Activated B cell treated with CpG ODN at 0.5 μM for 24 hours (primary cell): ENCODE measurements around the gene NPPC. TPM values are rescaled to one million over a fixed set of nuclear protein-coding genes. Genes with fewer than 3 reads are reported as not detected.

Source experiments
- ATAC-seq: fragments of 200-7000 bp; cut with Tn5 transposase; one replicate; pipeline ENCODE4 v1.10.0; 2021; ENCODE audit warnings: low read depth, mild to moderate bottlenecking, moderate library complexity
- CTCF ChIA-PET: fragments of 350-600 bp; sonication (Branson Sonifier 250); formaldehyde crosslinking; loops from one replicate; lab custom pipeline; 2021; ENCODE audit warnings: antibody characterized with exemption; lab: Charles Lee
- POLR2A ChIA-PET: fragments of 350-600 bp; sonication (Branson Sonifier 250); formaldehyde crosslinking; loops from one replicate; lab custom pipeline; 2021; ENCODE audit warnings: antibody characterized with exemption; lab: Charles Lee
- DNase-seq: peaks from one replicate; pipeline ENCODE4 v3.0.0; 2022
- H3K27ac Mint-ChIP-seq: one replicate; pipeline ENCODE4 v1.8.0; 2020; ENCODE audit warnings: mixed read lengths
- H3K27me3 Mint-ChIP-seq: one replicate; pipeline ENCODE4 v1.8.0; 2021; ENCODE audit warnings: mixed read lengths
- H3K36me3 Mint-ChIP-seq: one replicate; pipeline ENCODE4 v1.8.0; 2021; ENCODE audit warnings: low read depth, mixed read lengths
- H3K4me1 Mint-ChIP-seq: one replicate; pipeline ENCODE4 v1.8.0; 2021; ENCODE audit warnings: mixed read lengths
- H3K4me3 Mint-ChIP-seq: one replicate; pipeline ENCODE4 v1.8.0; 2020; ENCODE audit warnings: mild to moderate bottlenecking, mixed read lengths
- H3K9me3 Mint-ChIP-seq: one replicate; pipeline ENCODE4 v1.8.0; 2020; ENCODE audit warnings: mixed read lengths
- CTCF ChIP-seq: fragments of 200-600 bp; IDR thresholded peaks from one replicate; pipeline ENCODE4 v1.8.0; 2022; ENCODE audit warnings: antibody characterized with exemption, mild to moderate bottlenecking
- intact Hi-C: fragments of 100-400 bp; cut with micrococcal nuclease; formaldehyde crosslinking; loops from one replicate; pipeline ENCODE4 v1.15.1; 2024
- total RNA-seq: library from RNA; stranded (reverse); gene quantifications from 2 replicates; pipeline ENCODE4 v1.2.3, GENCODE V29; 2022

The NPPC gene
- total RNA-seq, 1 donor from 2014 or later, result not detected

GRCh38 chr2:231918501-231919330, 7.5 kb downstream of the NPPC start:
- intact Hi-C loops, result no loop called here
- POLR2A ChIA-PET, result no interaction called here
- ATAC-seq, result no peak
- Mint-ChIP-seq H3K36me3 (no peaks in the 10 kb centered on the region), H3K9me3 (no peaks in the 10 kb centered on the region), H3K27me3 (peaks cover 22% of the 10 kb centered on the region), H3K4me1 (no peaks in the 10 kb centered on the region), H3K4me3 (no peak overlapping the region), H3K27ac (no peak overlapping the region)
- DNase-seq, result no peak
- CTCF ChIA-PET, result interaction anchor here (1.4 kb wide), 1 partner anchor 220 kb away, joined by 3 read pairs; no protein-coding TSS in a partner anchor
- no peak for TF ChIP-seq CTCF

- intact Hi-C loops, result no loop called here
- ATAC-seq, result no peak
- CTCF ChIA-PET, result interaction anchor here (1.3 kb wide), 1 partner anchor 8 kb away, joined by 3 read pairs; no protein-coding TSS in a partner anchor
- DNase-seq, result no peak
- no peaks in the 10 kb centered on the region for H3K36me3 Mint-ChIP-seq
- peaks cover 21% of the 10 kb centered on the region for H3K27me3 Mint-ChIP-seq
- no peaks in the 10 kb centered on the region for H3K4me1 Mint-ChIP-seq
- H3K9me3 Mint-ChIP-seq, result no peaks in the 10 kb centered on the region
- no peak overlapping the region for H3K27ac Mint-ChIP-seq
- POLR2A ChIA-PET, result interaction anchor here (0.7 kb wide), 1 partner anchor 350 kb away, joined by 5 read pairs; no protein-coding TSS in a partner anchor
- TF ChIP-seq CTCF, result no peak
- no peak overlapping the region for H3K4me3 Mint-ChIP-seq
These were observed 8.7 kb downstream of the NPPC start for GRCh38 chr2:231917280-231918066.

GRCh38 chr2:231914077-231914690, 12.0 kb downstream of the NPPC start:
- H3K9me3 Mint-ChIP-seq, result no peaks in the 10 kb centered on the region

GRCh38 chr2:231911381-231911780, 14.8 kb downstream of the NPPC start:
- intact Hi-C loops, result no loop called here
- Mint-ChIP-seq H3K27me3 (peaks cover 15% of the 10 kb centered on the region), H3K9me3 (no peaks in the 10 kb centered on the region), H3K27ac (no peak overlapping the region), H3K36me3 (no peaks in the 10 kb centered on the region), H3K4me3 (no peak overlapping the region), H3K4me1 (peaks cover 6% of the 10 kb centered on the region)
- DNase-seq, result no peak
- CTCF ChIA-PET, result interaction anchor here (0.8 to 1.0 kb wide), 2 partner anchors 10 to 230 kb away, joined by 3 read pairs; no protein-coding TSS in a partner anchor
- ATAC-seq, result no peak
- POLR2A ChIA-PET, result no interaction called here
- TF ChIP-seq CTCF, result no peak

More at GRCh38 chr2:231914077-231914690, 12.0 kb downstream of the NPPC start:
- no peak for DNase-seq
- Mint-ChIP-seq H3K27ac (no peak overlapping the region), H3K36me3 (no peaks in the 10 kb centered on the region), H3K4me3 (no peak overlapping the region), H3K4me1 (peaks cover 6% of the 10 kb centered on the region), H3K27me3 (peaks cover 16% of the 10 kb centered on the region)
- intact Hi-C loops, result no loop called here
- POLR2A ChIA-PET, result no interaction called here
- CTCF ChIA-PET, result no interaction called here
- ATAC-seq, result no peak
- no peak for TF ChIP-seq CTCF
